Calu3 (cell line): ENCODE data around the gene GNGT2. TPM values are rescaled to one million over a fixed set of nuclear protein-coding genes. Genes with fewer than 3 reads are reported as not detected.

Source experiments
- BruUV-seq: library from RNA; stranded (reverse); fragments of 400-500 nt; replicated peaks from 2 replicates; lab custom pipeline; 2021; lab: Mats Ljungman, UMichigan
- CTCF ChIA-PET: fragments of 300-600 bp; sonication (Branson Sonifier 250); formaldehyde crosslinking; loops from one replicate; lab custom pipeline; 2022; ENCODE audit warnings: antibody characterized with exemption; lab: Charles Lee
- DNase-seq: peaks from one replicate; pipeline ENCODE4 v3.0.0; 2022
- H3K27ac Mint-ChIP-seq: one replicate; pipeline ENCODE4 v1.8.0; 2022; ENCODE audit warnings: mixed read lengths; ENCODE audit not compliant: unreplicated experiment
- H3K27me3 Mint-ChIP-seq: one replicate; pipeline ENCODE4 v1.8.0; 2022; ENCODE audit warnings: mixed read lengths; ENCODE audit not compliant: unreplicated experiment
- H3K36me3 Mint-ChIP-seq: one replicate; pipeline ENCODE4 v1.8.0; 2022; ENCODE audit warnings: mild to moderate bottlenecking, moderate library complexity, mixed read lengths; ENCODE audit not compliant: insufficient read depth, unreplicated experiment
- H3K4me1 Mint-ChIP-seq: one replicate; pipeline ENCODE4 v1.8.0; 2022; ENCODE audit warnings: mild to moderate bottlenecking, low read depth, mixed read lengths; ENCODE audit not compliant: unreplicated experiment
- H3K4me3 Mint-ChIP-seq: one replicate; pipeline ENCODE4 v1.8.0; 2022; ENCODE audit warnings: mild to moderate bottlenecking, low read depth, moderate library complexity, mixed read lengths; ENCODE audit not compliant: unreplicated experiment
- H3K9me3 Mint-ChIP-seq: one replicate; pipeline ENCODE4 v1.8.0; 2022; ENCODE audit warnings: low read depth, mixed read lengths; ENCODE audit not compliant: unreplicated experiment
- intact Hi-C: fragments of 100-400 bp; cut with micrococcal nuclease; formaldehyde crosslinking; loops from one replicate; pipeline ENCODE4 v1.10.0; 2022; ENCODE audit not compliant: unreplicated experiment
- total RNA-seq: library from RNA; stranded (reverse); gene quantifications from 2 replicates; pipeline ENCODE4 v1.2.3, GENCODE V29; 2022
- TF ChIP-seq, protein P1 (sequence below): fragments of 200-600 bp; IDR thresholded peaks from one replicate; pipeline ENCODE4 v1.8.0; 2022; ENCODE audit warnings: antibody characterized with exemption; ENCODE audit not compliant: unreplicated experiment

The GNGT2 gene
- total RNA-seq, 1 experiment from 2014 or later = not detected

DNA sequence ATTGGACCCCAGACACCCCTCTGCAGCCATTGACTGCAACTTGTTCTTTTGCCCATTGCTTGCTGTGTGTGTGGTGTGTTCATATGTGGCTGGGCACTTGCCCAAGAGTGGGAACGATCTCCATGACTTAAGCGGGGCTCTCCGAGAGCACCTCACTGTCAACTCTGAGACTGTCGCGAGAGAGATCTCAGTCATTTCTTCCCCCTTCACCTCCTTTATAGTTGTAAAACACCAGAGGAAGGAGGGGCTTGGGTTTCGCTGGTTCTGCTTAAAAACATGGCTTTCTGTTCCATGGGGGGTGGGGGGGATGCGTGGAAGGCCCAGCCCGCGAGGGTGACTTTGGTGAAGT is 12.8 kb upstream of the GNGT2 start:
- TF ChIP-seq, protein P1, sequence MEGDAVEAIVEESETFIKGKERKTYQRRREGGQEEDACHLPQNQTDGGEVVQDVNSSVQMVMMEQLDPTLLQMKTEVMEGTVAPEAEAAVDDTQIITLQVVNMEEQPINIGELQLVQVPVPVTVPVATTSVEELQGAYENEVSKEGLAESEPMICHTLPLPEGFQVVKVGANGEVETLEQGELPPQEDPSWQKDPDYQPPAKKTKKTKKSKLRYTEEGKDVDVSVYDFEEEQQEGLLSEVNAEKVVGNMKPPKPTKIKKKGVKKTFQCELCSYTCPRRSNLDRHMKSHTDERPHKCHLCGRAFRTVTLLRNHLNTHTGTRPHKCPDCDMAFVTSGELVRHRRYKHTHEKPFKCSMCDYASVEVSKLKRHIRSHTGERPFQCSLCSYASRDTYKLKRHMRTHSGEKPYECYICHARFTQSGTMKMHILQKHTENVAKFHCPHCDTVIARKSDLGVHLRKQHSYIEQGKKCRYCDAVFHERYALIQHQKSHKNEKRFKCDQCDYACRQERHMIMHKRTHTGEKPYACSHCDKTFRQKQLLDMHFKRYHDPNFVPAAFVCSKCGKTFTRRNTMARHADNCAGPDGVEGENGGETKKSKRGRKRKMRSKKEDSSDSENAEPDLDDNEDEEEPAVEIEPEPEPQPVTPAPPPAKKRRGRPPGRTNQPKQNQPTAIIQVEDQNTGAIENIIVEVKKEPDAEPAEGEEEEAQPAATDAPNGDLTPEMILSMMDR = no peak
- H3K27ac Mint-ChIP-seq = no peak overlapping the region
- no peaks in the 10 kb centered on the region for H3K9me3 Mint-ChIP-seq
- peaks cover 89% of the 10 kb centered on the region for H3K27me3 Mint-ChIP-seq
- no peak for DNase-seq
- H3K36me3 Mint-ChIP-seq = peaks cover 8% of the 10 kb centered on the region
- CTCF ChIA-PET = interaction anchor here (1.0 to 1.4 kb wide), 2 partner anchors 43 to 67 kb away, joined by 3 to 8 read pairs; no protein-coding TSS in a partner anchor
- peak overlapping the region; percentile 57 for H3K4me3 Mint-ChIP-seq
- BruUV-seq = no TSS peak
- intact Hi-C loops = loop anchor here (10.0 kb wide), 1 partner anchor 188 kb away; no protein-coding TSS in a partner anchor
- H3K4me1 Mint-ChIP-seq = peaks cover 12% of the 10 kb centered on the region

DNA sequence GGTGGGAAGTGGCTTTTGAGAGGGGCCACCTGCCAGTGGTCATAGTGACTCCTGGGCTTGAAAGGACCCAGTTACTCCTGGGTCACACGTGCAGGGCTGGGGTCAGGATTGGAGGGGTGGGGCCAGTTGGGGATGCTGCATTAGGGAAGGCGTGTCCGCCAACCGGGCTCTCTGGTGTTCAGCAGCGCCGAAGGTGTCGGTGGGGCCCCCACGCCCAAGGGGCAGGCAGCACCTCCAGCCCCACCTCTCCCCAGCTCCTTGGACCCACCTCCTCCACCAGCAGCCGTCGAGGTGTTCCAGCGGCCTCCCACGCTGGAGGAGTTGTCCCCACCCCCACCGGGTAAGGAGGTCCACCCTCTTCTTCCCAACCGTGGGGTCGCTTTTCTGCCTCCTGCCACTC is 9.6 kb upstream of the GNGT2 start:
- no peak for DNase-seq
- Mint-ChIP-seq H3K4me3 (no peak overlapping the region), H3K9me3 (no peaks in the 10 kb centered on the region), H3K27me3 (peaks cover 75% of the 10 kb centered on the region), H3K36me3 (peaks cover 8% of the 10 kb centered on the region), H3K4me1 (peaks cover 14% of the 10 kb centered on the region), H3K27ac (no peak overlapping the region)
- CTCF ChIA-PET = interaction anchor here (0.6 kb wide), 1 partner anchor 27 kb away, joined by 4 read pairs; no protein-coding TSS in a partner anchor
- intact Hi-C loops = loop anchor here (10.0 kb wide), 1 partner anchor 185 kb away; no protein-coding TSS in a partner anchor
- TF ChIP-seq, protein P1 = no peak
- no TSS peak for BruUV-seq

DNA sequence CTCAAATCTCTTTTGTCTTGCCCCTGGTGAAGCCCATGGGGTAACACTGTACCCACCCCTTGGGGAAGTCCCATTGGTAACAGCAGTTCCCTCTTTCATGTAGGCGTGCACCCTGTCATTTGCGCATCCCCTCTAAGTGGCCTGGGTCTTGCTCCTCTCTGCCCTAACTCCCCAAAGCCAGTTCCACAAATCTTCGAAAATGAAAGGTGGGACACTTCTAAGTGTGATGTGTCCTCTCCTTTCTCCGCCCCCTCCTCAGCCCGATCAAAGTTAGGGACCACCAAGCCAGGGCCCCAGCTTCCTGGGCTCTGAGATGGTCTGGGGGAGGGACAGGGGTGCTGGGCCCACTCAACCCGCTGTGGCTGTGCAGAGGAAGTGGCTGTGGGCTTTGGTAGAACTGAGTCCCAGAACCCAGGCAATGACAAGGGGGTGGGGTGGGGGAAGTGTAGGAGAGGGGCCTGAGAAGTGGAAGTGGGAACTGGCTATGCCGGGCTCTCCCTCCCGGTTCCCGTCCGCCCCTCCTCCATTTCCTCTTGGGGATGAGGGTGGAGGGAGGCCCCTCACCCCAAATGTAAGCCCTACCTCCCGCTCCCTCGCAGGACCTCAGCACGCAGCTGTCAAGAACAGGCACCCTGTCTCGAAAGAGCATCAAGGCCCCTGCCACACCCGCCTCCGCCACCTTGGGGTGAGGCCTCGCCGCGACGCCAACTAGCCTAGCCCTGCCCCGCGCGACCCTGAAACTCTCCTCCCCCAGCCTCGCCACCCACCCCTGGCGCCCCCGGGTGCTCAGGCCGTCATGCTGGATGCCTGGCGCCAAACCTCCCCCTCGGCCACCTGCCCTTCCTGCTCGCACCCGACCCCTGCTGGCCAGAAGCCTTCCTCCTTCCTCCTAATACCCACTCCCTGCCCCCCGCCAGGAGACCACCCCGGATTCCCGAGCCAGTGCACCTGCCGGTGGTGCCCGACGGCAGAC is 8.9 kb upstream of the GNGT2 start:
- peaks cover 21% of the 10 kb centered on the region for H3K4me1 Mint-ChIP-seq
- peaks cover 67% of the 10 kb centered on the region for H3K27me3 Mint-ChIP-seq
- no TSS peak for BruUV-seq
- CTCF ChIA-PET = interaction anchor here (0.5 to 0.6 kb wide), 2 partner anchors 26 to 721 kb away, joined by 3 to 4 read pairs; no protein-coding TSS in a partner anchor
- no peak overlapping the region for H3K4me3 Mint-ChIP-seq
- H3K27ac Mint-ChIP-seq = no peak overlapping the region
- intact Hi-C loops = no loop called here
- TF ChIP-seq, protein P1 = peak; percentile 40
- H3K9me3 Mint-ChIP-seq = no peaks in the 10 kb centered on the region
- DNase-seq = peak; percentile 56
- H3K36me3 Mint-ChIP-seq = peaks cover 8% of the 10 kb centered on the region

DNA sequence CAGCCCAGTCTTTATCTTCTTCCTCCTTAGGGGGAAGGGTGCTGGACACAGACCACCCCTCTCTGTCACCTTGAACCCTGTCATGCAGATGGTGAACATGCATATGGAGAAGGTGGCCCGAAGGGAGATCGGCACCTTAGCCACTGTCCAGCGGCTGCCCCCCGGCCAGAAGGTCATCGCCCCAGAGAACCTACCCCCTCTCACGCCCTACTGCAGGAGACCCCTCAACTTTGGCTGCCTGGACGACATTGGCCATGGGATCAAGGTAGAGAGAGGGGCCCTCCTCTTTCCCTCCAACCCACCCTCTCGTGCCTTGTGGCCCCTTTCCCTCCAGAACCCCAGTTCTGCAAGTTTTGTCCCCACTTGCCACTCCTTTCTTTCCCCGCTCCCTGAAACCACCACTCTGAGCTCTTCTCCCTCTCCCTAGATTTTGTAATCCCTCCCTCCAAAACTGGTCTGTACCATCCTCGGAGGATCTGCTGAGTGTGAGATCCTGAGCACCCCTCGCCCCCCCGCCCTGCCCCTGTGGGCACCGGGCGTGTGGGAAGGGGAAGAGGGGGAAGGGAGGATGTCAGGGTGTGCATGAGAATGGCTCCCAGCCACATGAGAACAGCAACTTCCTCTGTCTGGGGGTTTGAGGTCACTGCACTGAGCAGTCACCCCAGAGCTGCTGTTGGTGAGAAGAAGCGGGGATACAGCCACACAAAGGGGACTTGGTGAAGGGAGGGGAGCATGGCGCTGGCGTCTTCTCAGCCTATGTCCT is 7.5 kb upstream of the GNGT2 start:
- DNase-seq = no peak

More for the DNA sequence above, 7.5 kb upstream of the GNGT2 start:
- Mint-ChIP-seq H3K9me3 (no peaks in the 10 kb centered on the region), H3K27me3 (peaks cover 55% of the 10 kb centered on the region), H3K4me1 (peaks cover 10% of the 10 kb centered on the region), H3K4me3 (no peak overlapping the region), H3K27ac (no peak overlapping the region), H3K36me3 (peaks cover under 1% of the 10 kb centered on the region)
- TF ChIP-seq, protein P1 = no peak
- intact Hi-C loops = no loop called here
- no TSS peak for BruUV-seq
- CTCF ChIA-PET = interaction anchor here (0.6 kb wide), 1 partner anchor 8 kb away, joined by 3 read pairs; no protein-coding TSS in a partner anchor
